Smooth muscle cell of the brain vasculature (primary cell): ENCODE measurements around the gene GRK3.
"Not testable (repeated sequence)": the region's sequence is repeated elsewhere in the genome, so short reads cannot be mapped to it uniquely, and the experiment has no call there.

Source experiments
- DNase-seq: peaks from one replicate; pipeline ENCODE4 v3.0.0-alpha.2; 2012; ENCODE audit warnings: low read depth, low spot score

GRK3 gene

DNA sequence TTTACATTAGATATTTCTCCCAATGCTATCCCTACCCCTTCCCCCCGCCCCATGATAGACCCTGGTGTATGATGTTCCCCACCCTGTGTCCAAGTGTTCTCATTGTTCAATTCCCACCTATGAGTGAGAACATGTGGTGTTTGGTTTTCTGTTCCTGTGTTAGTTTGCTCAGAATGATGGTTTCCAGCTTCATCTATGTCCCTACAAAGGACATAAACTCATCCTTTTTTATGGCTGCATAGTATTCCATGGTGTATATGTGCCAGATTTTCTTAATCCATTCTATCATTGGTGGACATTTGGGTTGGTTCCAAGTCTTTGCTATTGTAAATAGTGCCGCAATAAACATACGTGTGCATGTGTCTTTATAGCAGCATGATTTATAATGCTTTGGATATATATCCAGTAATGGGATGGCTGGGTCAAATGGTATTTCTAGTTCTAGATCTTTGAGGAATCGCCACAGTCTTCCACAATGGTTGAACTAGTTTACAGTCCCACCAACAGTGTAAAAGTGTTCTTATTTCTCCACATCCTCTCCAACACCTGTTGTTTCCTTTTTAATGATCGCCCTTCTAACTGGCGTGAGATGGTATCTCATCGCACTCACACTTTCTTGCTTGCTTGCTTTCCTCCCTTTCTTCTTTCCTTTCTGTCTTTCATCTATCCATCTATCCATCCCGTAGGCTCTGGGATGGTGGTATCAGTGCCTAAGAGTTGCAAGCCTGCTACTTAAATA is 7.7 kb downstream of the GRK3 start:
- not testable (repeated sequence) for DNase-seq

DNA sequence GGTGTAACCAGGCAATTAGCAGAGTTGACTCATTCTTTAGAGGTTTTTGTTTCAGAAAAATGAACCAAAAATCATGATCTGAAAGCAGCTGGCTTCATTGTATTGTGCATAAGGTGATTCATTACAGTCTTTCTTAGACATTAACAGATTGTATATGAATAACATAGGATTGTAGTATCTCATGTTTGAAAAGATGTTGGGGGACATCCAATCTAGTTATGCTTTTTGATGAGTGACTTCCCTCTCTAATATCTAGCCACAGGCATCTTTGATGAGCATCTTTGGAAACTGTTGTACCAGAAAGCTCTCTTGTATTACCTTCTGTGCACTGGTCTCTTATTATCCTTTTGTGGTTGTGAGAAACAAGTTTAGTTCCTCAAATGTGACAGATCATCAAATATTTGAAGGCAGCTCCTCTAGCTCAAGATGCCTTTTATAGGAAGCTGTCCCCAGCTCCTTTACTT is 8.3 kb downstream of the GRK3 start:
- no peak for DNase-seq

- DNase-seq = no peak
Observed at GRCh38 chr22:25573841-25574240, 9.4 kb downstream of the GRK3 start.

DNA sequence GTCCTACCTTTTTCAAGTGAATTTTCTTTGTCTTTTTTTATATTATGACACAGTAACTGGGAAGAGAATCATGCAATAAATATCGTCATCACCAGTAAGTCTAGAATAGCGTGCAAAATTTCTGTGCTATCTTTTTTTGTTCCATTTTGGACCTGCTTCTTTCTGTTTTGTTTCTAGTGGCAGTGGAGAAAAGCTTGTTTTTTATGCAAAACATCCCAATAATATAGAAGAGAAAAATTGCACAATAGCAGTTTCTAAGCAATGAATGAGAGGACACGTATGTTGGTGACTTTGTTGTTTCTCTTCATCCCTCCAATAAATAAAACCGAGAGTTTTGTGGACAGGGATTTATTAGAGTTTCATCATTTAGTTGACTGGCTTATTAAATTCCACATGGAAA is 10.3 kb downstream of the GRK3 start:
- no peak for DNase-seq

- DNase-seq = not testable (repeated sequence)
Observed at GRCh38 chr22:25575674-25576392, 11.4 kb downstream of the GRK3 start.

- not testable (repeated sequence) for DNase-seq
Observed at GRCh38 chr22:25581452-25581851, 17.0 kb downstream of the GRK3 start.

DNA sequence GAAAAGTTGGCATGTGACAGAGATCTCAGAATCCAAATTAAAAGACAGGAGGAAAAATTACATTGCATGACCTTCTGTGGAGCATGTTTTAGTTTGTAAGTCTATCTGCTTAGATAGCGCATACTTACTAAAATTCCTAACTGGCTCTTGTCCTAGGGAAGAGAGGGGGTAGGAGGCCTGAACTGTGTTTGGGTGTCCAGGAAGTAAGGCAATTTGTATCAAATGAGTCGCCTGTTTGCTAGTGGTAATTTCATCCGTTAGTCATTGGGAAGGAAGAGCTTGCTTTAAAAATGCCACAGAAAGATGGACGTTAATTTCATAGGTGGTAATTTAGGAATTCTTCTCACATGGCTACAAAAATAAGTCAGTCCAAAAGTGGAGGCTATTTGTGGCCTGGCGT is 18.5 kb downstream of the GRK3 start:
- DNase-seq = no peak

GRCh38 chr22:25584993-25585392 is 20.5 kb downstream of the GRK3 start:
- not testable (repeated sequence) for DNase-seq

DNA sequence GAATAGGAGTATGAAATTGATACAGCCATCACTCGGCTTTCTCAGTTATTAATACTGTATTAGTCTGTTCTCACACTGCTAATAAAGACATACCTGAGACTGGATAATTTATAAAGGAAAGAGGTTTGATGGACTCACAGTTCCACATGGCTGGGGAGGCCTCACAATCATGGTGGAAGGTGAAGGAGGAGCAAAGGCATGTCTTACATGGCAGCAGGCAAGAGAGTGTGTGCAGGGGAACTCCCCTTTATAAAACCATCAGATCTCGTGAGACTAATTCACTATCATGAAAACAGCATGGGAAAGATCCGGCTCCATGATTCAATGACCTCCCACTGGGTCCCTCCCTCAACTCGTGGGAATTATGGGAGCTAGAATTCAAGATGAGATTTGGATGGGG is 25.2 kb downstream of the GRK3 start:
- not testable (repeated sequence) for DNase-seq

GRCh38 chr22:25593323-25593722 is 28.8 kb downstream of the GRK3 start:
- not testable (repeated sequence) for DNase-seq

GRCh38 chr22:25598609-25599008 is 34.1 kb downstream of the GRK3 start:
- DNase-seq = no peak

GRCh38 chr22:25602445-25602844 is 38.0 kb downstream of the GRK3 start:
- no peak for DNase-seq

- no peak for DNase-seq
Observed at GRCh38 chr22:25602916-25603315, 38.4 kb downstream of the GRK3 start.

DNA sequence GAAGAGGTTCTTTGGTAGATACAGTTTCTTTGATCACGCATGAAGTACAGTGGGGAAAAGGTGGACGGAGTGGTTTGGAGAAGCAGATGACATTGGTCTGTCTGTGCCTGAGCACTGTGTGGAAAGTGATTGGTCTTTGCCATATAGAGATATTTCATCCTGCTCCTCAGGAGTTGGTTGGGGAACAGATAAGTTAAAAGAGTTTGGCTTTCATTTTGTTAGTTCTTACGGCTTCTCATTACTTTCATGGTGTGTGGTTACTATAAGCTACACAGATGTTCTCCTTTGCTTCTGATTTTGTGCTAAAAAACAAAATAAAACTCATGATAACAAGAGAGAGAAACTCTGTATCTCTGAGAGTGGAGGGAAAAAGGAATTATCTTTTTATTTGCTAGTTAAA is 40.7 kb downstream of the GRK3 start:
- not testable (repeated sequence) for DNase-seq

- DNase-seq = not testable (repeated sequence)
Observed at GRCh38 chr22:25605565-25605964, 41.1 kb downstream of the GRK3 start.

DNA sequence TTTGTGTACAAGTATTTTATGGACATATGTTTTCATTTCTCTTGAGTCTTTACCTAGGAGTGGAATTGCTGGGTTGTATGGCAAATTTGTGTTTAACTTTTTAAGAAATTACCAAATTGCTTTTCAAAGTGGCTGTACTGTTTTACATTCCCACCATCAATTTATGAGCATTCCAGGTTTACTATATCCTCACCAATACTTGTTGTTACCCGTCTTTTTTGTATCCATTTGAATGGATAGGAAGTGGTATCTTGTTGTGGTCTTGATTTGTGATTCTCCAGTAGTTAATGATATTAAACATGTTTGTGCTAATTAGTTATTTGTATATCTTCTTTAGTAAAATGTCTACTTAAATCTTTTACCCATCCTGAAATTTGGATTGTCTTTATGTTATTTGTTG is 46.8 kb downstream of the GRK3 start:
- not testable (repeated sequence) for DNase-seq

DNA sequence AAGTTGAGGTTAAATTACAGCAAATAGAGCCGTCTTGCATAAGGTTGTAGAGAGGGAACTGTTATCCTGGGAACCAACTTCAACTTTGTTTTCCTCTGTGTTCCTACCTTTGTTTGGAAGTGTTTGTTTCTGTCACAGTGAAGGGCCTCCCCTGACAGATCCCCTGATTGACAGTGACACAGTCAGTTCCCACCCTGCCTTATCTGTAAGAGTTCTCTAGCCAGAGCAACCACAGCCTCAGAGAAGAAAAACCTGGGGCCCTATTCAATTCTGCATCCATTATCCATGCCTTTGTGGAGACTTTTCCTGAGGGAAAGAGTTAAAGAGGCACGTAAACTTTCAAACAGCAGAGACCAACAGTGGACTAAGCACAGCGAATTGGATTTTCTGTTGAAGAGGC is 48.7 kb downstream of the GRK3 start:
- DNase-seq = not testable (repeated sequence)

GRCh38 chr22:25613558-25613957 is 49.1 kb downstream of the GRK3 start:
- DNase-seq = not testable (repeated sequence)

GRCh38 chr22:25614791-25615190 is 50.3 kb downstream of the GRK3 start:
- DNase-seq = not testable (repeated sequence)

GRCh38 chr22:25621986-25622385 is 57.5 kb downstream of the GRK3 start:
- no peak for DNase-seq

- DNase-seq = no peak
Observed at GRCh38 chr22:25623310-25623734, 58.8 kb downstream of the GRK3 start.

GRCh38 chr22:25623851-25624250 is 59.4 kb downstream of the GRK3 start:
- DNase-seq = no peak

DNA sequence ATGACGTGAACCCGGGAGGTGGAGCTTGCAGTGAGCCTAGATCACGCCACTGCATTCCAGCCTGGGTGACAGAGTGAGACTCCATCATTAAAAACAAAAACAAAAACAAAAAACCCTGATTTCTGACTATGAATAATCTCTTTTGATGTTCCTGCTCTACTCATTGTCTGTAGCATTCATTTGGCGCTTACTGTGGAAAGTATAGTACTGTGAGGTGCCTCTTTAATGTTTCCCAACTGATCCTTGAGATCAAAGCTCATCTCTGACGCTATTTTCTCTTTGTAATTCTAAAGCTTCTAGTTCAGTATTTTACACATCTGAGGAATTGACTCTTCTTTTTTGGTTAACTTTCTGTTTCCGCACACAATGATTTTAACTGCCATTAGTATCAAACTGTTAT is 60.0 kb downstream of the GRK3 start:
- no peak for DNase-seq
